ENCODE measurements around the gene ZNF276.

GRCh38 chr16:89716916-89717687 lies 4.2 kb upstream of the ZNF276 start:
- TF ChIP-seq CTCF (IDR thresholded peaks at IDR 0.05) (no peak), ZFX (IDR thresholded peaks at IDR 0.05; ENCODE audit: borderline replicate concordance) (no peak)
